ENCODE data around the gene CNTNAP2. TPM values are rescaled to one million over a fixed set of nuclear protein-coding genes. Genes with fewer than 3 reads are reported as not detected.

CNTNAP2 gene
- total and polyA plus RNA-seq, 2 of the 4 experiments (the other 2 are of a cell fraction) = not detected

DNA sequence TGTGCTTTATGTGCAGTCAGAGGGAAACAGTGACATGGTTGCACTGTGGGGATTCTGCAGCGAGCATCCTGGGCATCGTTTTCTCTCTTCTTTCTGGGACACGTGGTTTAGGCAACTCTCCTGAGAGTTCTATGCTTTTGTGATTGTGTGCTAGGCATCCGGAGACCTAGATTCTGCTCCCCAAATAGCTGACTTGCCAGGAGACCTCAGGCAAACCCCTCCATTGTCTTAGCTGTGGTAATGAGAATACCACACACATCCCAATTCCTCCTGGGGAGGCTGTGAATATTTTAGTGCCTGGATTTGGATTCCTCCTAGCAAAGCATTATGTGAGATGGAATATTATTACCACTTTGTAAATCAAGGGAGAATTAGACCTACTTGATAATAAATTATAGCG lies 1862.0 kb downstream of the CNTNAP2 start:
- Histone ChIP-seq H4K8ac (ENCODE audit: low read depth in 2 of 2, low read length in 2 of 2) (no peak overlapping the region), H3K4me3 (ENCODE audit: insufficient read depth, low read depth, low read length) (no peak overlapping the region), H2BK20ac (ENCODE audit: low read depth, low read length) (no peak overlapping the region), H4K91ac (ENCODE audit: insufficient read depth, low read depth, low read length) (no peak overlapping the region), H3K4ac (ENCODE audit: low read depth, low read length) (no peak overlapping the region), H3K56ac (ENCODE audit: extremely low read depth, insufficient read depth, low read length) (no peak overlapping the region), H3K9ac (ENCODE audit: low read depth, low read length) (no peak overlapping the region), H3K27ac (ENCODE audit: insufficient read depth, low read length) (no peak overlapping the region), H3K4me2 (ENCODE audit: low read depth, low read length) (no peak overlapping the region), H2AFZ (replicated peaks; ENCODE audit: low read length, poor library complexity) (no peak overlapping the region), H3K14ac (replicated peaks; ENCODE audit: low read depth, low read length) (no peak overlapping the region), H2BK120ac (ENCODE audit: low read depth, low read length) (no peak overlapping the region), H3K23ac (ENCODE audit: low read depth, low read length) (no peak overlapping the region), H3K18ac (ENCODE audit: low read depth, low read length) (no peak overlapping the region), H2AK5ac (ENCODE audit: low read depth, low read length) (no peak overlapping the region), H4K20me1 (ENCODE audit: insufficient read depth, low read length) (no peaks in the 10 kb centered on the region), H3K27me3 (ENCODE audit: control insufficient read depth, insufficient read depth, low read length) (no peaks in the 10 kb centered on the region), H3K79me1 (ENCODE audit: low read depth in 1 of 2, low read length in 2 of 2) (no peaks in the 10 kb centered on the region), H3K36me3 (ENCODE audit: control insufficient read depth, insufficient read depth, low read length) (no peaks in the 10 kb centered on the region), H3K4me1 (ENCODE audit: control insufficient read depth, insufficient read depth, low read length) (no peaks in the 10 kb centered on the region), H3K9me3 (ENCODE audit: control insufficient read depth, insufficient read depth, low read length) (peaks cover 15% of the 10 kb centered on the region), H2AK9ac (replicated peaks; ENCODE audit: low read depth, low read length, poor library complexity) (no peak overlapping the region), H2BK15ac (ENCODE audit: low read depth, low read length) (no peak overlapping the region), H4K5ac (ENCODE audit: low read depth, low read length) (no peak overlapping the region), H3K9me1 (ENCODE audit: insufficient read depth, low read length) (no peaks in the 10 kb centered on the region), H2BK5ac (ENCODE audit: low read depth, low read length, poor library complexity, severe bottlenecking) (no peak overlapping the region)
- ChIA-PET POLR2A (ENCODE audit: unreplicated experiment) (no interaction called here), CTCF (no interaction called here)
- TF ChIP-seq MAZ (IDR thresholded peaks at IDR 0.05; ENCODE audit: borderline replicate concordance, low read depth, low read length) (no peak), RAD21 (IDR thresholded peaks at IDR 0.05; ENCODE audit: low read length) (no peak), CEBPB (IDR thresholded peaks at IDR 0.05; ENCODE audit: low read depth, low read length) (no peak), MXI1 (IDR thresholded peaks at IDR 0.05; ENCODE audit: borderline replicate concordance, low read depth, low read length) (no peak)
- BruUV-seq (replicated peaks) = no TSS peak
- WGBS, 2 experiments (ENCODE audit: extremely low coverage in 2 of 2, insufficient read length in 1 of 2) = no CpG with 5 or more reads among the region's 5 CpGs
- dilution Hi-C loops (cut with HindIII; ENCODE audit: low sequenced_read_pairs, unreplicated experiment) = no loop called here
- no peak for ATAC-seq (ENCODE audit: low read depth)
- no peak for DNase-seq
- in situ Hi-C loops (cut with MboI; ENCODE audit: low sequenced_read_pairs) = no loop called here
- intact Hi-C loops (cut with micrococcal nuclease) = no loop called here
